Fibroblast of skin of right biceps (primary cell): ENCODE results near the gene HSD17B12.
"Not testable (repeated sequence)": the region's sequence is repeated elsewhere in the genome, so short reads cannot be mapped to it uniquely, and the experiment has no call there.

Experiments used
- DNase-seq: peaks from one replicate; pipeline ENCODE4 v3.0.0-alpha.2; 2013

HSD17B12 gene

GRCh38 chr11:43748095-43748494 is 67.6 kb downstream of the HSD17B12 start:
- no peak for DNase-seq

DNA sequence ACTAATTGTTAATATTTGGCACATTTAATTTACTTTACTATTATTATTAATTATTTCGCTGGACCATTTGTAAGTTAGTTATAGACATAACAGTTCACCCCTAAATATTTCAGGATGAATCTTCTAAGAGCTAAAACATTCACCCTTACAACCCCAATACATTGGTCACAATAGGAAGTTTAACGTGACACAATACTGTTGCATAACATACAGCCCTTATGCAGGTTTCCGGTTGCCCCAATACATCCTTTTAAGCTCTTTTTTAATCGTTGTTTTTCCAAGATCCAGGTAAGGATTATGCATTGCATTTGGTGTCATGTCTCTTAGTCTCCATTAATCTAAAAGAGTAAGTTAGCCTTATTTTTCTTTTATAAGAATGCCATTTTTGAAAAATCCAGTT is 71.2 kb downstream of the HSD17B12 start:
- no peak for DNase-seq

GRCh38 chr11:43756575-43756974 is 76.0 kb downstream of the HSD17B12 start:
- peak; percentile 45 for DNase-seq

DNA sequence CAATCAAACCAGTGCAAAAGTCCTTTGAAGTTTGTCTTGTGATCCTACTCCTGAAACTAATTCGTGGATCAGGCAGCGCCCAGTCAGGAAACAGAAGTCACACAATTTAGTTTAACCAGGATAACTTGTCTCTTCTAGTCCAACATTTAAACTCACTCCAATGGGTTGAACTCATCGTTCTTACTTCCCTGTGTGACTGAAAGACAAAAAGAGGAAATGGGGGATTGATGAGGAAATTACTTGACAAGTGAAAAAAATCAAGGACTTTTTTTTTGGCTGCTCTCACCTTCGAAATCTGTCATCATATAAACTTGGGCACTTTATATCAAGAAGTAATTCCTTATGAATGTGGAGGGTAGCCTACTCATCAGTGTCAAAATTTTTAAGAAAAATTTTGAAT is 78.4 kb downstream of the HSD17B12 start:
- no peak for DNase-seq

DNA sequence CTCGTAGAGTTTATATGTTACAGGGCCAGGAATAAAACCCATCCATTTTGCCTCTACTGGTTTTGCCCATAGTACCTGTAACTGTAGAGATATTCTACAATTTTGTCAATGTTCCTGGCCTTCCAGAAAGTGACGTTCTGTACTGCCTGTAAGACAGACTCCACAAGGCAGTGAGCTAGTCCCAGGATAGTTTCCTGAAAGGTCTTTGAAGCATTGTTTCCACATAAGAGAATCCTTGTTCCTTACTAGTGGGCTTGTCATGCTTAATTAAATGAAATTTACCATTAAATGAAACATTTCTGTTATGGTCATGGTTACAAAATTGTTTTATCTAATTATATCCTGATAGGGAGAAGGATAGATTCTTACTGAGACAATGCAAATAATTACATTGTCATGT is 80.4 kb downstream of the HSD17B12 start:
- no peak for DNase-seq

GRCh38 chr11:43765194-43765593 is 84.7 kb downstream of the HSD17B12 start:
- DNase-seq, result no peak

GRCh38 chr11:43768654-43769053 is 88.1 kb downstream of the HSD17B12 start:
- DNase-seq, result not testable (repeated sequence)

- DNase-seq, result no peak
Observed at GRCh38 chr11:43770173-43770572, 89.6 kb downstream of the HSD17B12 start.

DNA sequence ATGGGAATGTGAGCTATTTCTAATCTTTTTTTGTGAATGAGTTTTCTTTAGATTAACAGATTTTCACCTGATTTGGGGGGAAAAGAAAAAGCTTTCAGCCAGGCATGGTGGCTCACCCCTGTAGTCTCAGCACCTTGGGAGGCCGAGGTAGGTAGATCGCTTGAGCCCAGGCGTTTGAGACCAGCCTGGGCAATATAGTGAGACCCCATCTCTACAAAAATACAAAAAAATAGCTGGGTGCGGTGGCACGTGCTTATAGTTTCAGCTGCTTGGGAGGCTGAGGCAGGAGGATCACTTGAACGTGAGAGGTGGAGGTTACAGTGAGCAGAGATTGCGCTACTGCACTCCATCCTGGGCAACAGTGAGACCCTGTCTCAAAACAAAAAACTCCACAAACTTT is 92.2 kb downstream of the HSD17B12 start:
- no peak for DNase-seq

GRCh38 chr11:43774786-43775185 is 94.2 kb downstream of the HSD17B12 start:
- DNase-seq, result no peak

DNA sequence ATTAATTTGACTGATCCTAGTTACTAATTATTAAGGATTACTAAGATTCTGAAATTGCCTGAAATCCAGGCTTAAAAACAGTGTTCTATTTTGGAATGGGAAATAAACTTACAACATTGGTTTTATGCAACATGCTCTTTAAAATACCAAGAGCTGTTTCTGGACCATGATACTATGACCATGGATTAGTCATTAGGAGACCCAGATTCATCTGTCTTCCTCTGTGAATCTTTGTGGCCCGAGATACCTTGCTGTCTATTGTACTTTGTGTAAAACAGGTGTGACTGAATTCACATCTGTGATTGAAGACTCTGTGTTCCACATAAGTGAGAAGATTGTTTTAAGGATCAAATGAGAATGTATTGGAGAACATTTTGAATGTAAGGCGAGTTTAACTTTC is 98.8 kb downstream of the HSD17B12 start:
- no peak for DNase-seq

DNA sequence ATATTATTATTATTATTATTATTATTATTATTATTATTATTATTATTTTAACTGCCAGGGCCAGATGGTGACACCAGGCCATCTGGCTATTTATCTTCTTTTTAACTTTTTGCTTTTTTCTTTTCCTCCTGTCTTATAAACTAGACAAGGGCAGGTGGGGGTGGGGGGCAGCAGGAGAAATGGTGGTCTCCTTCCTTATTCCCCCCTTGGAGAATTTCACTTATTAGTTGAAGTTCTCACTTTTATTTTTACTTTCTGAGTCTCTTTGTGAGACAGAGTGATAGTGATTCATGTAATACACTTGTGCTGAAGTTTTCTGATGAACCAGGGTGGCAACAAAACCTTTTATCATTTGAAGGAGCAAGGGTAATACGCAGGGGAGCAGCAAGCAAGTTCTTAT is 103.8 kb downstream of the HSD17B12 start:
- DNase-seq, result no peak

DNA sequence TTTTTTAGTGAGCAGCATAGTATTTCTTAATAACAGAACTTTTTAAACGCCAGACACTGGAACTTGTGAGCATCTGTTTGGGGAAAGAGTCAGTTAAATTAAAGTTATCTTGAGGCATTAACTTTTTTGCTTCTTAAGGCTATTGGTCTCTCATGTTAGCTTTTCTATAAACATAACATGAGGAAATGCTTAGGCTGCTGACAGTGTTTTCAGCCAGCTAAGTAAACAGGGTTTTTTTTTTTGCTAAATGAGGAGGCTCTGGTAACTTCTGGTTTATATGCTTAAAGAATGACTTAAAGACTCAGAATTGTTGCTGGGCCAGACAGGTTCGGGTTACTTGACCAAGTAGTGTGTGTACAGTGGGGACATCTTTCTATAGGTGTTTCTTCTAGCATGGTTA is 104.3 kb downstream of the HSD17B12 start:
- no peak for DNase-seq

DNA sequence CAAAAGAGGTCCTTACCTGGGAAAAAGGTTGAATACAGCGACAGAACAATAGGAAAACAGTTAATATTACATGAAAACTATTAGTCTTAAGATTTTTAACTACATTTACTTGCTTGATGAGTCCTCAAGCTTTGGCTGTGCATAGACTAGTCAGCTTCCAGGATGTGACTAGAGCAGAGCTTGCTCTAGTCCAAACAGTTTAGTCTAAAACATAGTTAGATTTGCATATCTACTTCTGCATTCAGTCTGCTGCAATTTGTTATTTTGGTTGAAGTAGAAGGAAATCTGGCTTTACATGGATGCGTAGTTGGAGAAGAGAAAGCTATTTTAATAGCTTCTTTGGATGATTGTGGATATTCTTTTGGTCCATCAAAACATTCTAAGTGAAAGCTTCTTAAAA is 104.8 kb downstream of the HSD17B12 start:
- no peak for DNase-seq

GRCh38 chr11:43786016-43786415 is 105.5 kb downstream of the HSD17B12 start:
- no peak for DNase-seq

GRCh38 chr11:43787824-43788223 is 107.3 kb downstream of the HSD17B12 start:
- DNase-seq, result no peak

GRCh38 chr11:43788421-43788820 is 107.9 kb downstream of the HSD17B12 start:
- DNase-seq, result no peak

DNA sequence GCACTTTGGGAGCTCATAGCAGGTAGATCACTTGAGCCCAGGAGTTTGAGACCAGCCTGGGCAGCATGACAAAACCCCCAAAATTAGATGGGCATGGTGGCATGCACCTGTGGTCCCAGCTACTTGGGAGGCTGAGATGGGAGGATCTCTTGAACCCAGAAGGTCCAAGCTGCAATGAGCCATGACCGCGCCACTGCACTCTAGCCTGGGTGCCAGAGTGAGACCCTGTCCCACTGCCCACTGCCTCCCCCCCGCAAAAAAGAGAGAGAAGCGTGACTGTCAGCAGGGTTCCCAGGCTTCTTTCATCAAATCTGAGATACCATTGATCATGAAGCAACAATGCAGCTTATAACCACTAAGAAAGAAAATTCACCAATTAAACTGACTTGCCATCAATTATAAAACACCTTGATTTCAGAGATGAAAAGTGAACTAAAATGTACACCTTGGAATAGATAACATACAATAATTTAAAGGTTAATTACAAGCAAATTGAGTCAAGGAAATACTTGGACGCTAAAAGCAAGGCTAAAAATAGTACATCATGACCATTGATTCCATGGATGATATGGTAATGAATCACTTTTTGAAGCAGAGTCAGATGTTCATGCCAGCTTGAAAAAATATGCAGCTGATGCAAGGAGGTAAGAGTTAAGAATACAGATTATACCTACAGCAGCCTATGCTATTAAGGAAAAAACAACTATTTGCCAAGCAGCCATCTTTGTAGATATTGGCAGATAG is 109.3 kb downstream of the HSD17B12 start:
- peak; percentile 80 for DNase-seq

DNA sequence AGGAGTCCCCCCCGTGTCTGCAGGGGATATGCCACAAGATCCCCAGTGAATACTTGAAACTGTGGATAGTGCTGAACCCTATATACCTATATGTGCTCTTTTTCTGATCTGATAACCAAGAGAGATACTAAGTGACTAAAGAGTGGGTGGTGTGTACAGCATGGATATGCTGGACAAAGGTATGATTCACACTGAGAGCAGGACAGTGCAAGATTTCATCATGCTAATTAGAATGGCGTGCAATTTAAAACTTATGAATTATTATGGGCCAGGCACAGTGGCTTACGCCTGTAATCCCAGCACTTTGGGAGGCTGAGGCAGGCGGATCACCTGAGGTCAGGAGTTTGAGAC is 109.9 kb downstream of the HSD17B12 start:
- DNase-seq, result peak; percentile 61

DNA sequence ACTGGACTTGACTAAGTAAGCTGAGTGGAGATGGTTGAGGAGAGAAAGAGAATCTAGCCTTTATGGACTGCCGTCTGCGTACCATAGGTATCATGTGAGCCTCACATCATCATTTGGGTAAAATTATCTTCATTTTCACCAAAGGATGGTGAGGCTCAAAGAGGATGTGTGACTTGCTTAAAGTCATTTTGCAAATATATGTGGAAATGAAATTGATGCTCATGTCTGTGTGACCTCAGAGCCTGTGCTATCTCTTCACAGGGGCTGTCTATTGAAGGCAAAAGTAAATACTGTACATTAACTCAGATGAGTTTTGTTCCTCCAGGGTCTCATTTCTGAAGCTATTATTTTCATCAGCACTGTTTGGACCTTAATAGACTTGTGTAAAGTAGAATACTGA is 116.8 kb downstream of the HSD17B12 start:
- DNase-seq, result no peak

DNA sequence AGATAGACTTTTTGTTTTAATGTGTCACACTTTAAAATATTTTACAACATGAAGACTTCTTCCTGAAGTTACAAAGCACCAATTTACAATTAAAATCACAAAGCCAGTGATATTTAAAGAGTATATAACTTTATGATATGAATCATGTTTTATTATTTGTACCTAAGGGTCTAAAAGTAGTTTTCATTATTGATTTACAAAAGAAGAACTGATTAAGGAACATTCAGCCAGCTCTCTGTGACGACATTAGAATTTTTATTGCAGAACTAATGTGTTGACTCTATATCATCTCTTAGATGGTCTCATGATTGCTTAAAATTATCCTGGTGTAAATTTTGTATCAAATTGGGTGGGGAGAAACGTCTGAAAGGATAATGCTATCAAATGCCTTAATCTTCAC is 117.3 kb downstream of the HSD17B12 start:
- no peak for DNase-seq

- peak; percentile 25 for DNase-seq
Observed at GRCh38 chr11:43802509-43802908, 122.0 kb downstream of the HSD17B12 start.

DNA sequence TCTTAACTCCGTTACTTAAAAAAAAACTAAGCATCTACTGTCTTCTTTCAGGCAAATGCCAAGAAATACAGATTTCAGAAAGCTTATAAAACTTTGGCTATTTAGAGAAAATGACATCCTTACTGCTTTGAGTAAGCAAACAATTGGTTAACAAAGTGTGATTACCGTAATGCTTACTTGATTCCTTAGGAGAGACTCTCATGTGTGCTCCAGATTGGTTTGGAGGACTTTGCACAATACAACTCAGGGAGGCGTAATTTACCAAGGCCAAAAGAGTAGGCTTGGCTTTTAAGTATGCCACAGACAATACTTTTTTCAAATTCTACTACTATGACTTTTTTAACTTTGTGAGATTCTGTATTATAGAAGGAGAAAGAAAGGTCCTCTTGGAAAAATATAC is 123.2 kb downstream of the HSD17B12 start:
- DNase-seq, result no peak

DNA sequence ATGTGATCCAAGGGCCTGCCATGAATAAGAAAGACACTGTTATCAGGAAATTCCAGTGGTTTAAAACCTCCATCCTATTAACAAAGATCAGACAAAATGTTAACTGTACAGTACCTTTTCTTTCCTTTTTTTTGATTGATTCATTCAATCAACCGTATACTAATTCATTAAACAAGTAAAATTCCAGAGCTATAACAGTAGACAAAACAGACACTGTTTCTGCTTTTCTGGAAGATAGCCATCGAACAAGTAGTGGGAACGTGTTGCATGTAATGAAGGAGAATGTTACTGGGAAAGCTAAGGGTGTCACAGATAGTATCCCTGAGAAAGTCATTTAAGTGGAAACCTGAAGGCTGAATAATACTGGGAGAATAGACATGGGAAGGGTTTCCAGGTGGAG is 126.4 kb downstream of the HSD17B12 start:
- DNase-seq, result no peak

DNA sequence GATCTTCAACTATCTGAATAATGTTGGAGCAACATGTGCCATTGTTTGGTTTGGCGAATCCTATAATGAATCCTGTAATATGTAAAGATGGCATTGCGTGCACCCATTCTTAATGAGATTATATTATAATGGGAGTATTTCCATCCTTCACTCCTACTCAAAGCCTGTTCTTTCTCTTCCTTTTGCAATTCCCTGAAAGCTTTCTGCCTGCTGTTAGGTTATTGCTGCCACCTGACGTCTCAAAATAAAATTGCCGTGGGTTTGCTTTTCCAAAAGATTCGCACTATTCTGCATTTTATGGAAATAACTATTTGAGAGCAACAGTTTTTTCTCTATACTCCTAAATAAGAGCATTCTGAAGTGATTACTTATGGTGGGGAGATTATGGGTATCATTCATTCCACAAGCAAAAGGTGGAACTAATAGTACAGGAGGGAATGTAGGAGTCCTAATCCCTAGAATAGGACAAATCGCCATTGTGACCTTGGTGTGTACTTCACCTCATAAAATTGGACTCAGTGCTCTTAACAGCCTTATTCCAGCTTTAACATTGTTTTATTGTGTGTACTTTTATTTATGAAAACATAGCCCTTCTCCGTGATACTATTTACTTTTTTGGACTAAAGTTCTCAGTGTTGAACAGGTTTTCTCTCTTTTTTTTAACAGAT is 130.5 kb downstream of the HSD17B12 start:
- DNase-seq, result peak; percentile 18
